Left colon (tissue), 2 donors: Measurements from ENCODE around the gene CCDC28B. TPM values are rescaled to one million over a fixed set of nuclear protein-coding genes. Genes with fewer than 3 reads are reported as not detected.
A peak's percentile ranks its signal among the peaks of the same experiment; 100 is the strongest.

Experiments
- ATAC-seq: fragments of 200-7000 bp; cut with Tn5 transposase; one replicate; pipeline ENCODE4 v1.9.1; 2020; ENCODE audit warnings: mild to moderate bottlenecking, moderate library complexity
- DNase-seq, 2 donors: peaks; one replicate each; pipeline ENCODE4 v3.0.0-alpha.2; 2020
- intact Hi-C, 2 donors: fragments of 100-400 bp; cut with DNase I in 1 of 2; cut with micrococcal nuclease in 1 of 2; formaldehyde crosslinking; loops; one replicate each; pipeline versions ENCODE4 v1.11.2 to v1.14.0; 2022; cut with DNase I, micrococcal nuclease
- total RNA-seq, 2 donors: library from RNA; stranded (reverse); fragmentation: NEBNext Ultra II Directional; extraction: Animal tissue kit (Norgen Biotek cat#: 25700); gene quantifications; one replicate each; pipeline ENCODE4 v1.2.1, GENCODE V29; 2021
- donor health status: DM: no; HTN: no; CAD: no.
- donor health status: DM: yes; HTN: yes; CAD: no.

CCDC28B gene
- total RNA-seq, 2 donors from 2014 or later = 1.3 to 2.3 TPM

DNA sequence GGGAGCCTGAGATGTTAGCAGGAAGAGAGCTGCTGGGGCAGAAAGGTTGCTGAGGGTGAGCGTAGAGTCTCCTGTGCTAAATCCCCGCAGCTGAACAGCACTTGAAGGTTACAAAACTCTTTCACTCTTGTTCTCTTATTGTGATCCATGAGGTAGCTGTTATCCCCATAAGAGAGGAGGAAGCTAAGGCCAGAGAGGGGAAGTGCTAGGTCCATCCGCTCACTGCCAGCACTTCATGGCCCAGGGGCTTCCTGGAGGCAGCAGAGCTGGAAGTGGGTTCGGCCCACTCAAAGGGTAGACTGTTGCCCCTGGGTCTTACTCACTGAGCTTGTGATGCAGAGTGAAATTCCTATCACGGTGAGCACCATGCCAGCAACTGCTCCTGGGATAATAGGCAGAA is 16.2 kb downstream of the CCDC28B start:
- intact Hi-C loops = no loop called here
- no peak for ATAC-seq

DNA sequence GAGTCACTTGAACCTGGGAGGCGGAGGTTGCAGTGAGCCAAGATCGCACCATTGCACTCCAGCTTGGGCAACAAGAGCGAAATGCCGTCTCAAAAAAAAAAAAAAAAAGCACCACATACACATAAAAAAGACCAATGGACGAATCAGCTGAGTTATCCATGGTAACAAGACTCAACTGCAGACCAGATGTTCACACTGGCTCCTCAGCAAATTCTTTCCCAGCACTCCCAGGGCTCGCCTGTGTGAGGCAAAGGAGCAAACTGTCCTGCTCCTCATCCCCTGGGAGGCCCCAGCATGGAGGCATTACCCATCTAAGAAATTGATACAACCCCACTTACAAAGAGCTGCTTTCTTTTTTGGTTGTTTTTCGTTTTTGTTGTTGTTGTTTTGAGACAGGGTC is 18.6 kb downstream of the CCDC28B start:
- ATAC-seq (no peak), DNase-seq (no peak)
- intact Hi-C loops = no loop called here

More for the DNA sequence above, 16.2 kb downstream of the CCDC28B start:
- no peak for DNase-seq

DNA sequence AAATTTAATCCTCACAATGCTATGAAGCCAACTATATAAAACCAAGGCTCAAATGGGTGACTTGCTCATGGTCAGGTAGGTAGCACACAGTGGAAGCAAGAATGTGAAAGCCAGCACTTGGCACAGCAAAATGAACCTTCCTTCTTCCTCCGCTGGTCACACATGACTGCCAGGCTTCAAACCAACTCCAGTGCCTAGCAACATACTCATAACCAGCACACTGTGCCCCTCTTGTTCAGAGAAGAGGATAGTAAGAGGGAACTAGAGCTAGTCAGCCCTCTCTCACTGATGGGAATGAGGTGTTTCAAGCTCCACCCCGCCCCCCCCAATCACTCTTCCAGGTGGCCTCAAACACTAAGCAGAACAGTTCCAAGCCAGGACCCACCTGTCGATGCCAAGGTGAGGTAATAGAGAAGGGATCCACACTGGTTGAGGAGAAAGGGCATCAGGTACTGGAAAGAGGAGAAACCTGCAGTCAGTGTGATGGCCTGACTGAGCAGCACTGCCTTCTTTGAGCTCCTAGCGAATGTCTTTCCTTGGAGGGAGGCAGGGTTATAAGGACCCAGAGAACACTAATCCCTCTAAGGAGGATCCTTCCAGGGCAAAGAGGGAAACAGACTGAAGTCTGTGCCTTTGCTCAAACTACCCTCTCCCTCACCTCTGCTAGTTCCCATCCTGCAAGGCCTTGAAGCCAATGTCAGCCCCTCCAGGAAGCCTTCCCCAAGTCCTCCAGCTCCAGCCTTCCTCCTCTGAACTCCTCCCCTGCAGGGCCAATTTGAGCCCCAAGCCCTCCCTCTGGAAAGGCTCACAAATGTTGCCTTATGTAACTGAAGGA is 20.6 kb downstream of the CCDC28B start:
- DNase-seq (no peak), ATAC-seq (no peak)
- intact Hi-C loops = no loop called here

DNA sequence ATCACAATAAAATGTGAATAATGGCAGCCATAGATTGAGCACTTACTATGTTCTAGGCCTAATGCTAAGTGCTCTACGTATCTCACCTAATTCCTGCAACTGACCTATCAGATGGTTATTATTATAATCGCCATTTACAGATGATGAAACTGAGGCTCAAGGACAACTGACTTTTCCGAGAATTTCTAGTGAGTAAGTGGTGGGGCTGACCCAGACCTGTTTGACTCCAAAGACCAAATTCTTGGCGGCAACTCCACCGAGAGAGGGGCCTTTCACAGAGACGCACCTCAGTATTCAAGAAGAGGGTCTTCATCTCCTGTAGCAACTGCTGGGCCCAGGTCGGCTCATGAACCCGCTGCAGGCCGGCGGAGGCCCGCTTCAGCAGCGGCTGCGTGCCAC is 21.2 kb downstream of the CCDC28B start:
- ATAC-seq = no peak
- intact Hi-C loops = no loop called here
- no peak for DNase-seq

DNA sequence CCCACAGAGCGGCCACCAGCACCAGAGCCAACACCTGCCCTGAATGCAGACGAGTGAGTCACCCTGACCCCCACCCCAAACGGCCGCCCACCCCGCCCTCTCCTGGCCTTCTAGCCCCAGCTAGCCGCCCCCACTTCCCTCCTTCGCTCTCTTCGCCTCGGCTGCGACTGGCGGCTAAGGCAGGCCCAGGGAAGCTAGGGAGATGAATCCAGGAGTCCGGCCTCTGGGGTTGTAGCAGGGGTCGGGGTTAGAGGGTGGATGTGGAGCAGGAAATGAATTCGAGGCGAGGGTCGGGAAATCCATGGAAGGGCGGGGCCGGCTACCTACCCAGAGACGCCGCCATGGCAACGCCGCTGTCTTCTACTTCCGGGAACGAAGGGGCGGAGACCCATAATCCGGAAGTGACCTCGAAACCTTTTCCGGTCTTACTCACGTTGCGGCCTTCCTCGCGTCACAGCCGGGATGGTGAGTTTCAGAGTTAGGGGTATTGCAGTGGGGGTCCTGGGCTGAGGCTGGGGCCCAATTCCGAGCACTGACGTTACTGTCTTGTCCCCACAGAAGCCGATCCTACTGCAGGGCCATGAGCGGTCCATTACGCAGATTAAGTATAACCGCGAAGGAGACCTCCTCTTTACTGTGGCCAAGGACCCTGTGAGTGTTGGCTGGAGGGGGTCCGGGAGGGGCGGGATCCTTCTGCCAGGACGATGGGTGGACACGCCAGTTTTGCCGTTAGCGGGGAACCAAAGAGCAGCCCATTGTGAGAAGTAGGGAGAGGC is 21.8 kb downstream of the CCDC28B start, which contains the start of the genes EIF3I and TMEM234:
EIF3I (plus strand) TSS at position 428 of the 776 bp plus-strand sequence; CDS start at position 463, 35 bp downstream.
TMEM234 (minus strand) TSS at position 374 of the 776 bp plus-strand sequence; CDS start at position 343, 31 bp downstream.
- peak; percentile 97 for ATAC-seq
- intact Hi-C loops = no loop called here

DNA sequence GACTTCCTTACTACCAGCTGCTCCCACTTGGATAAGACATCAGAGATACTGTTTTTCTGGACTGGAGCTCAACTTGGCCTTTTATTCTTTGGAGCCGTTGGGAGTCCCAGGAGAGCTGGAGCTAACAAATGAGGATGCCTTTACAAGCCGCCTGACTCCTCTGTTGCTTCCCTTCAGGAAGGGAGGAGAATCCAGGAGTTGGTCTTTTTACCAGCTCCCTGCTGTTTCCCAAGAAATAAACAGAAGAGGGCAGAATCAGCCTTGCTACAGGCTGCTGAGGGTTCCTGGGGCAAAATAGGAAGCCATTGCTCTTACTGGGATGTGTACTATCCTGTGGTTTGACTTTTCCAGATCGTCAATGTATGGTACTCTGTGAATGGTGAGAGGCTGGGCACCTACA is 23.3 kb downstream of the CCDC28B start:
- ATAC-seq (no peak), DNase-seq (no peak)
- intact Hi-C loops = no loop called here

More for the DNA sequence above, 21.8 kb downstream of the CCDC28B start, which contains the start of the genes EIF3I and TMEM234:
- peak; percentile 94 to 96 for DNase-seq

DNA sequence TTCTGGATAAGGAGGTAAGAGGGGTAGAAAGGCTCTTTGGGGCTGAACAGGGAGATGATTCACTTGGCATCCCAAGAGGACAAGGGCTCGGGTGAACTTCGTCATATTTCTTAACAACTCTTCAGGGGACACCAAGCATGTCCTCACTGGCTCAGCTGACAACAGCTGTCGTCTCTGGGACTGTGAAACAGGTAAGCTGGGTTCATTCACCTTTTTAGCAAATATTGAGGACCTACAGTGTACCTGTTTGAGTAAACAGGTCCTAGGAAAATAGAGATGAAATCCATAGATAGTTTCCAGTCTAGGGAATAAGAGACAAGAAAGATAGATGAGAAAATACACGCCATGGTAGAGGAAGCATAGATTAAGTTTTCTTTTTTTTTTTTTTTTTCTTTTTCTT is 23.9 kb downstream of the CCDC28B start:
- ATAC-seq = no peak
- intact Hi-C loops = no loop called here
- no peak for DNase-seq

DNA sequence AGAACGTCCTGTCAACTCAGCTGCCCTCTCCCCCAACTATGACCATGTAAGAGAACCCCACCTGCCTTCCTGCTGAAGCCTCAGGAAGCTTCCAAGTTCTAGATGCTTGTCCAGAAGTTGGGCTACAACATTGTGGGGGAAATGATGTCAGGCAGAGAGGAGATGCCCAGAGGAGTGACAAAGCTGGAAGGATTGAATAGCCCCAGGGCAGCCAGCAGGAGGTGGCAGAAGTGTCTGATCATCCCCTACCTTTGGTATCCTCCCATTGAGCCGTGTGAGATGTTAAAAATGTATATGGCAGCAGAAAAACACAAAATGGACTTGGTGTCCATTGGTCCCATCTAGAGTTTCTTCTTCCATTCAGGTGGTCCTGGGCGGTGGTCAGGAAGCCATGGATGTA is 28.4 kb downstream of the CCDC28B start:
- DNase-seq (no peak), ATAC-seq (no peak)
- intact Hi-C loops = no loop called here

DNA sequence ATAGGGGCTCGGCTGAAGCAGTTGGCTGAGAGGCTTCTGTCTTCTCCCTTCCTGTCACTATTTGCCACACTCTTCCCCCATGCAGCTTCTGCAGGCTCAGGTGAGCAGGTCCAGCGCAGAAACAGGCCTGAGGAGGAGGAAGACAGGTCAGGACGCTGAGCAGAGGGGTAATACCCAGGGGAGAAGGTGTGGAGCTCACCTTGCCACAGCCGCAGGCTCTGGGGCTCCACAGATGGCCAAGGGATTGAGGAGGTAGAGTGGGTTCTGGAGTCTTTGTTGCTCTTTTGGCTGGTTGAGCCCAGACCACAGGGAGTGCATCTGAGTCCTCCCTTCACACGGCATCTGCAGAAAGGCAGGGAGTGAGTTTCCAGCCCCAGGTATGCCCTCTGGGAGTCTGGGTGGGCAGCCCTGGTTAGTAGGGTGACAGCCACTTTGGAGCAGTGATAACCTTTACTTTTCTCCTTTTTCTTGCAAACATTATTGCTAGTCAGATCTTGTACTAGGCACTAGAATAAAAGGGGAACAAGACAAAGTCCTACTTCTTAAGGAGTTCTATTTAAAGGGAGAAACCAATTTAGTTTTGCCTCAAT is 31.5 kb downstream of the CCDC28B start:
- intact Hi-C loops = no loop called here
- no peak for ATAC-seq
- DNase-seq = no peak

DNA sequence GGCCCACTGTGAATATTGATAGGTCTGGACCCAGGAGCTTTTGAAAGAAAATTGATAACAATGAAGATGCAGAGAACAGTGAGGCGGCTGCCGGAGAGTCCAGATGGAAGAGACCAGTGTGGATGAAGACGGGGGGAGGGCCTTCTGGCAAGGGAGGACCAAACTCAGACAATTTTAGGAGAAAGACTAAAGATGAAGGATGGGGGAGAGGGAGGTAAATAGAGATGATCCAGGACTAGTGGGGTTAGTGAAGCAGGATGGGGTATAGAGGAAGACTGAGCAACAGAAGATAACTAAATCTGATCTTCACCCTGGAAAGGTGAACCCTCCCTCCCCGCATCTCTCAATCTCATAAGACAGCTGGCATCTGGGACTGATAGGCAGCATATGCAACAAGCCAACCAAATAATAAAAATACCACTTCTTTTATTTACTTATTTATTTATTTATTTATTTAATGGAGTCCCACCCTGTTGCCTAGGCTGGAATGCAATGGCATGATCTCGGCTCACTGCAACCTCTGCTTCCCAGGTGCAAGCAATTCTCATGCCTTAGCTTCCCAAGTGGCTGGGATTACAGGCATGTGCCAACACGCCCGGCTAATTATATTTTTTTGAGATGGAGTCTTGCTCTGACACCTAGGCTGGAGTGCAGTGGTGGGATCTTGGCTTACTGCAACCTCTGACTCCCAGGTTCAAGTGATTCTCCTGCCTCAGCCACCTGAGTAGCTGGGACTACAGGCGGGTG is 32.3 kb downstream of the CCDC28B start:
- intact Hi-C loops = no loop called here
- DNase-seq (no peak), ATAC-seq (no peak)

DNA sequence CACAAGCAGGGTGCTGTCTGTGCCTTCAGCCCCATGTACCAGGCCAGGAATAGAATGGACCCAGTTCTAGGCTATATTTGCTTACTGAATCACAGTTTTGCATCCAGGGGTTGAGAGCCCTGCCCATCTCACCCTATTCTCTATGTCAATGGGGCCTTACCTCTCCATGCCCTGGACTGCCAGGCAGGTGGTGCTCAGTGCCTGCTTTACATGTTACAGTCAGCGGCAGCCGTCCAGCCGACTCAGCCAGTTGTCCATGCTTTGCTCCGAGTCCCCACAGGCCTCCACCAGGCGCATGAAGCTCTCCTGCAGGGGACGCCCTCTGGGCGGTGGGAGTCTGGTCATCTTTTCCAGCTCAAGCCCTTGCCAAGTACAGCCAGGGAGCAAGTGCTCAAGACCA is 34.4 kb downstream of the CCDC28B start:
- intact Hi-C loops = no loop called here
- ATAC-seq = no peak

DNA sequence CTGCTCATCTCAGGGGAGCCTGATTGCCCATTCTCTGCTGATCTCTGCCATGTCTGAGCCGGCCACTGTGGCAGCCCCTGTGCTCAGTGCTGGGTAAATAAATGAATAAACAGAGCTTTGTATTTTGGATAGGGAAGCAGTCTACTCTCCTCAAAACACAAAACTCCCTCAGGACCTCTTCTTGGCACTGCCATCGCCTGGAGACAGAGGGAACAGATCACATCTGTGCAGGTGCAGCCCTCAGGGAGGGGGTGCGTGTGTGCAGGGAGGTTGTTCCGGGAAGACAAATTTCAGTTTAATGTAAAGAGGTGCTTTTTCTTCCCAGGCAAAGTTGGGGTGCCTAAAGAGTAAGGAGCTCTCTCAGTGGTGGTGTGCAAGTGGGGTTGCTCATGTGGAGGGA is 38.9 kb downstream of the CCDC28B start:
- ATAC-seq = peak; percentile 23
- intact Hi-C loops = no loop called here
- DNase-seq = no peak

More for the DNA sequence above, 34.4 kb downstream of the CCDC28B start:
- no peak for DNase-seq

DNA sequence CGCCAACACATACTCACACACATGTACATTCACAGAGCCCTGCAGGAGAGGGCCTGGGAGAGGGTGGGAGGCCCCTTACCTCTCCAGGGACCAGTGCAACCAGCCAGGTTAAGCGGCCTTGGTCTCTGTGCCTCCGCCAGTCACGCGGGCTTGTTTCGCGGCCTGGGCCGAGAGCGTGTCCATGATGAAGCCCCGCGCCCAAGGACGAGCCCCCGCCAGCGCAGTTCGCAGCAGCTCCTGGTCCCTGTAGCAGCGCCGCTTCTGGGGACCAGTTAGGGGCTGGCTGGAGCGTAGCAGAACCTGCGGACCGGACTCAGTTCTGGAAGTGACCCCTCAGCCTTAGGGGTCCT is 39.4 kb downstream of the CCDC28B start:
- intact Hi-C loops = no loop called here
- peak in 1 of 2 donors; percentile 29 for DNase-seq
- peak; percentile 5 for ATAC-seq

DNA sequence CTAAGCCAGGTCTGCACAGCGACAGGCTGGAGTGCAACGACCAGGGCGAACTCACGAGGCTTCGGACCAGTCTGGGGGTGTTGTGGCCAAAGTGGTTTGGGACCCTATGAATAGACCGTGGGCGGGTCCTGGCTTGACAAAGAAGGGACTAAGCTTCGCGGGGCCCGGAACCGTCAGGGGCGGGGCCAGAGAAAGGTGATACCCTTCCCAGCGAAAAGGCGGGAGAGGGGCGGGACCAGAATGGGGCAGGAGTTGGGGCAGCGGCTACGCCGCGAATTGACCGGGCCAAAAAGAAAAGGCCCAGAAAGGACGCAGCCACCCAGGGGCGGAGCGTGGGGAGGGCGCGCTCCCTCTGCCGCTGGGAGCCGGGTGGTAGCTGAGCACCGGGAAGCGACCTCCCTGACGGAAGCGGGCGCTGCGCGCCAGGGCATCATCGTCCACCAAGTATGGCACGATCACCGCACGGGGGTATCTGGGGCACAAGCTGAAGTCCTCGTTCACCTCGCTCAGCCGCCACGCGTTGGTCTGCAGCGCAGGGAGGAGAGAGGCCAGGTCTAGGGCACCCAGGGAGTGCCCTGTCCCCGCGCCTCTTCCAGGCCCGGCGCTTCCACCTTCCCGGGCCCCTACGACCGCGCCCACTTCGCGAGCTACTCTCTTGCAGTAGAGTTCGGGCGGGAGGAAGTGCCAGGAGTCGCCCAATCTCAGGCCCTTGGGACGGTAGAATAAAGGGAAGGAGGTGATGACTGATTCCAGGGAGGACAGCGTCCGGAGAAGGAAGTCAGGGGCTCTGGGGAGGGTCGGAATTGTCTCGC is 40.0 kb downstream of the CCDC28B start:
- intact Hi-C loops = no loop called here
- peak; percentile 77 for ATAC-seq

DNA sequence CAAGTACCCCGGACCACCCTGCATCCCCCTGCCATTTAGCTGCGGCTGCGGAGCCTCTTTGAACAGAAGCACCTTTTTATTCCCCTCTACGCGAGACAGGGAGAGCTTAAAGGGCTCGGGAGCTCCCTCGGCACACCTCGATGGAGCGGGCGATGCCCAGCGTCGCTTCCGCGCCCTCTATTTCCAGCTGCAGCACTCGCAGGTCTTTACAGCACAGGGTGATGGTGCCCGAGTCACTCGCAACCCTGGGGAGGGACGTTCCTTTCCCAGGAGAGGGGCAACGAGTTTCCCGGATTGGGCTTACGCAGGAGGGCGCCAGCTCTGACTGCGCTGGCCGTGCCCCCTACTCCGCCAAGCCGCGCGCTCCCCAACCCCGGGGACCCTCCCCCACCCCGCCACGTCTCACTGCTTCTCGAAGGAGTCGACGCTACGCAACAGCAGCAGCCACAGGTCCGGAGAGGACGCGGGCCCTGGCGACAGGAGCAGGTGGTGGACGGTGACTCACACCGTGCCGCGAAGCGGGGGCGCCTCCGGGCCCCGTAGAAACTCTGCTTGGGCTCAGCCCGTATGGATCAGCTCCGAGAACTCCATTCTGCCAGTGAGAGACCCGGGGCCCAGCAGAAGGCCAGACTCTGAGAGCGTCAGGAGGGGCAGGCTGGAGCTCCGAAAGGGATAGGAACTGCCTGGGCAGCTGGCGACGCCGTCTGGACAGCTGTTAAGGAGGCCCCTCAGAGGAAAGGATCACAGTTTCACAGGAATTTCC is 40.8 kb downstream of the CCDC28B start:
- DNase-seq (peak; percentile 63 to 70), ATAC-seq (peak; percentile 66)
- intact Hi-C loops = no loop called here

More for the DNA sequence above, 40.0 kb downstream of the CCDC28B start:
- peak; percentile 81 to 83 for DNase-seq

DNA sequence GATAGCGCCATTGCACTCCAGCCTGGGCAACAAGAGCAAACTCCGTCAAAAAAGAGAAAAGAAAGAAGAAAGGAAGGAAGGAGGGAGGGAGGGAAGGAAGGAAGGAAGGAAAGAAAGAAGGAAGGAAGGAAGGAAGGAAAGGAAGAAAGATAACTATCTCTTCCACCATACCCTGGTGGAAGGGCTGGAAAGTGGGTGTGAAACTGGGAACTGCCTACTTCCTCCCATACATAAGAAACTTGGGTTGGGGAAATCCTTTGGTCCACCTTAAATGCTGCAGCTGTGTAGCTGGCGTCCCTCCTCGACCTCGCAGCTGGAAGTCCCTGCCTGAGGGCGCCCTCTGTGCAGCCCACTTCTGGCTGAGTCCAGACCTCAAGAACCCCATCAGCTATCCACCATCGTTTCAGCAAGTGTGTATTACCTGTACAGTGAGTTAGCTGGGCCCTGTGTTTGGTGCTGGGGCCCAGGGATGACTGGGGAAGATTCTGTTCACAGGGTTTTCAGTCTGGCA is 42.0 kb downstream of the CCDC28B start:
- ATAC-seq (no peak), DNase-seq (peak in 1 of 2 donors; percentile 23)
- intact Hi-C loops = no loop called here

DNA sequence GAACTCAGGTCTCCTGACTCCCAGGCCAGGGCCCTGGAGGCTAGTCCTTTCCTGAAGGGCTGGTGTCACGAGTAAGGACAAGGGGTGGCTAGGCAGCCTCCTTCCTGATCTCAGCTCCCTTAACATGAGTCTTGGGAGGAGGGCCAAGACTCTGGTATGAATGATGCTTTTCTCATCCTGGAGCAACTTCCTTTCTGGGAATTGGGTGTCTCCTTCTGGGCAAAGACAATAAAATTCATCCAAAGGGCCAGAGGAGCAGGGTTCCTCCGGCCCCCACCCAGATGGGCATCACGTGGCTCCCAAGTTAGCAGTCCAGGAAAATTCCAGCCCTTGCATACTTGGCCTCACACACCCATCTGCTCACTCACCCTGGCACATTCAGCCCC is 46.5 kb downstream of the CCDC28B start, which contains the start of gene FAM167B:
FAM167B (plus strand) TSS at position 335 of the 386 bp plus-strand sequence. CDS start 200 bp downstream, outside the sequence.
- intact Hi-C loops = no loop called here
- peak; percentile 10 for ATAC-seq
- DNase-seq = no peak
